Measurements from ENCODE around the gene NCOA5.

DNA sequence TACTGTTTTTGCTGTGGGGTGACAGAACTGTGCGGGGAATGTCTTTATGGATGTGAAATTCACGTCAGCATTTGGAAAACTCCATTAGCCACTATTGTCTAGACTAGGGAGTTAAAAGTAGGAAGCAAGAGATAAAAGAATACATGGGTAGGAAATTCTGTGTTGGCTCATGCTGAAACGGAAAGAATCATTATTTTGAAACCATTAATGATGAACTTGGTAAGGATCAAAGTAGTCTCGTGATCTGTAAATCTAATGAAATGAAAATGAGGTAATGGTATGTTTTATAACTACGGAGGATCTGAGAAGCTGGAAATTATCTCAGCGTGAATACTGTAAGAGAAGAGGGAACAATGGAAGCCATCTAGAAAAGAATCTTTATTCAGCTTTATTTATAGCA, 17.3 kb upstream of the NCOA5 start:
- TF ChIP-seq, protein P1, sequence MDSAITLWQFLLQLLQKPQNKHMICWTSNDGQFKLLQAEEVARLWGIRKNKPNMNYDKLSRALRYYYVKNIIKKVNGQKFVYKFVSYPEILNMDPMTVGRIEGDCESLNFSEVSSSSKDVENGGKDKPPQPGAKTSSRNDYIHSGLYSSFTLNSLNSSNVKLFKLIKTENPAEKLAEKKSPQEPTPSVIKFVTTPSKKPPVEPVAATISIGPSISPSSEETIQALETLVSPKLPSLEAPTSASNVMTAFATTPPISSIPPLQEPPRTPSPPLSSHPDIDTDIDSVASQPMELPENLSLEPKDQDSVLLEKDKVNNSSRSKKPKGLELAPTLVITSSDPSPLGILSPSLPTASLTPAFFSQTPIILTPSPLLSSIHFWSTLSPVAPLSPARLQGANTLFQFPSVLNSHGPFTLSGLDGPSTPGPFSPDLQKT (IDR thresholded peaks at IDR 0.05; ENCODE audit: borderline replicate concordance, low read depth, low read length) = no peak
- TF ChIP-seq ZNF768 (tag by site-specific recombination; IDR thresholded peaks at IDR 0.05) = no peak
- TF ChIP-seq, protein P2, sequence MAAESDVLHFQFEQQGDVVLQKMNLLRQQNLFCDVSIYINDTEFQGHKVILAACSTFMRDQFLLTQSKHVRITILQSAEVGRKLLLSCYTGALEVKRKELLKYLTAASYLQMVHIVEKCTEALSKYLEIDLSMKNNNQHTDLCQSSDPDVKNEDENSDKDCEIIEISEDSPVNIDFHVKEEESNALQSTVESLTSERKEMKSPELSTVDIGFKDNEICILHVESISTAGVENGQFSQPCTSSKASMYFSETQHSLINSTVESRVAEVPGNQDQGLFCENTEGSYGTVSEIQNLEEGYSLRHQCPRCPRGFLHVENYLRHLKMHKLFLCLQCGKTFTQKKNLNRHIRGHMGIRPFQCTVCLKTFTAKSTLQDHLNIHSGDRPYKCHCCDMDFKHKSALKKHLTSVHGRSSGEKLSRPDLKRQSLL (tag by site-specific recombination; IDR thresholded peaks at IDR 0.05) = no peak
- TF ChIP-seq, protein P3, sequence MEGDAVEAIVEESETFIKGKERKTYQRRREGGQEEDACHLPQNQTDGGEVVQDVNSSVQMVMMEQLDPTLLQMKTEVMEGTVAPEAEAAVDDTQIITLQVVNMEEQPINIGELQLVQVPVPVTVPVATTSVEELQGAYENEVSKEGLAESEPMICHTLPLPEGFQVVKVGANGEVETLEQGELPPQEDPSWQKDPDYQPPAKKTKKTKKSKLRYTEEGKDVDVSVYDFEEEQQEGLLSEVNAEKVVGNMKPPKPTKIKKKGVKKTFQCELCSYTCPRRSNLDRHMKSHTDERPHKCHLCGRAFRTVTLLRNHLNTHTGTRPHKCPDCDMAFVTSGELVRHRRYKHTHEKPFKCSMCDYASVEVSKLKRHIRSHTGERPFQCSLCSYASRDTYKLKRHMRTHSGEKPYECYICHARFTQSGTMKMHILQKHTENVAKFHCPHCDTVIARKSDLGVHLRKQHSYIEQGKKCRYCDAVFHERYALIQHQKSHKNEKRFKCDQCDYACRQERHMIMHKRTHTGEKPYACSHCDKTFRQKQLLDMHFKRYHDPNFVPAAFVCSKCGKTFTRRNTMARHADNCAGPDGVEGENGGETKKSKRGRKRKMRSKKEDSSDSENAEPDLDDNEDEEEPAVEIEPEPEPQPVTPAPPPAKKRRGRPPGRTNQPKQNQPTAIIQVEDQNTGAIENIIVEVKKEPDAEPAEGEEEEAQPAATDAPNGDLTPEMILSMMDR (tag by site-specific recombination; IDR thresholded peaks at IDR 0.05) = no peak
- TF ChIP-seq YY2 (tag by site-specific recombination; IDR thresholded peaks at IDR 0.05) = no peak
- TF ChIP-seq ZNF274 (IDR thresholded peaks at IDR 0.05; ENCODE audit: low read length) = no peak
- no peak for TF ChIP-seq ZNF274 (tag by site-specific recombination; IDR thresholded peaks at IDR 0.05; ENCODE audit: borderline replicate concordance)
- TF ChIP-seq ZNF660 (tag by site-specific recombination; IDR thresholded peaks at IDR 0.05) = no peak
- no peak for TF ChIP-seq KLF16 (tag by site-specific recombination; IDR thresholded peaks at IDR 0.05)
- TF ChIP-seq ZEB2 (tag by site-specific recombination; IDR thresholded peaks at IDR 0.05) = no peak

Measured in HEK293 (cell line).